DND-41 (cell line): ENCODE data around the gene GJB2.

Experiments
- EZH2 ChIP-seq: IDR thresholded peaks from 3 replicates; pipeline ENCODE4 v1.6.1; 2012; ENCODE audit warnings: borderline replicate concordance, low read depth, mild to moderate bottlenecking, moderate library complexity, low read length, inconsistent platforms; ENCODE audit not compliant: severe bottlenecking
- TF ChIP-seq, protein P1 (sequence below): IDR thresholded peaks from 2 replicates; pipeline ENCODE4 v1.5.1; 2012; ENCODE audit warnings: borderline replicate concordance, low read length, moderate library complexity, mild to moderate bottlenecking; ENCODE audit not compliant: poor library complexity, severe bottlenecking; ENCODE audit errors: extremely low read depth

DNA sequence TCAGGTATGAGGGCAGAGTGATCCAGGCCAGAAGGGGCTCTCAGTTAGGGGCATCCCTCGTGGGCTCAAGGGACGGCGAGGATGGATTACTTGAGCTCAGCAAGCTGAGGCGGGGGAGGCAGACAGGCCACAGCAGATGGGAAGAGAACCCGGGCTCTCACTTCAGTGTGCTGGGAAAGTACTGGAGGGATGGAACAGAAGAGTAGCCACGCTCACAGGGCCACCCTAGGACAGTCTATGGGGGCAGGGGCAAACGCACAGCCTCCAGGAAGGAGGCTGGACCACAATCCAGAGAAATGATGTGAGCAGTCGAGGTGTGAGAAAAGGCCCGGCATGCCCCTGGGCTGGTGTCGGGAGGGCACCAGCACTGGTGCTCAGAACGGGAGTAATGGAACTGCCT, 41.1 kb downstream of the GJB2 start:
- TF ChIP-seq, protein P1, sequence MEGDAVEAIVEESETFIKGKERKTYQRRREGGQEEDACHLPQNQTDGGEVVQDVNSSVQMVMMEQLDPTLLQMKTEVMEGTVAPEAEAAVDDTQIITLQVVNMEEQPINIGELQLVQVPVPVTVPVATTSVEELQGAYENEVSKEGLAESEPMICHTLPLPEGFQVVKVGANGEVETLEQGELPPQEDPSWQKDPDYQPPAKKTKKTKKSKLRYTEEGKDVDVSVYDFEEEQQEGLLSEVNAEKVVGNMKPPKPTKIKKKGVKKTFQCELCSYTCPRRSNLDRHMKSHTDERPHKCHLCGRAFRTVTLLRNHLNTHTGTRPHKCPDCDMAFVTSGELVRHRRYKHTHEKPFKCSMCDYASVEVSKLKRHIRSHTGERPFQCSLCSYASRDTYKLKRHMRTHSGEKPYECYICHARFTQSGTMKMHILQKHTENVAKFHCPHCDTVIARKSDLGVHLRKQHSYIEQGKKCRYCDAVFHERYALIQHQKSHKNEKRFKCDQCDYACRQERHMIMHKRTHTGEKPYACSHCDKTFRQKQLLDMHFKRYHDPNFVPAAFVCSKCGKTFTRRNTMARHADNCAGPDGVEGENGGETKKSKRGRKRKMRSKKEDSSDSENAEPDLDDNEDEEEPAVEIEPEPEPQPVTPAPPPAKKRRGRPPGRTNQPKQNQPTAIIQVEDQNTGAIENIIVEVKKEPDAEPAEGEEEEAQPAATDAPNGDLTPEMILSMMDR, result no peak
- no peak for TF ChIP-seq EZH2
